ENCODE data around the gene VTCN1.

VTCN1 gene

DNA sequence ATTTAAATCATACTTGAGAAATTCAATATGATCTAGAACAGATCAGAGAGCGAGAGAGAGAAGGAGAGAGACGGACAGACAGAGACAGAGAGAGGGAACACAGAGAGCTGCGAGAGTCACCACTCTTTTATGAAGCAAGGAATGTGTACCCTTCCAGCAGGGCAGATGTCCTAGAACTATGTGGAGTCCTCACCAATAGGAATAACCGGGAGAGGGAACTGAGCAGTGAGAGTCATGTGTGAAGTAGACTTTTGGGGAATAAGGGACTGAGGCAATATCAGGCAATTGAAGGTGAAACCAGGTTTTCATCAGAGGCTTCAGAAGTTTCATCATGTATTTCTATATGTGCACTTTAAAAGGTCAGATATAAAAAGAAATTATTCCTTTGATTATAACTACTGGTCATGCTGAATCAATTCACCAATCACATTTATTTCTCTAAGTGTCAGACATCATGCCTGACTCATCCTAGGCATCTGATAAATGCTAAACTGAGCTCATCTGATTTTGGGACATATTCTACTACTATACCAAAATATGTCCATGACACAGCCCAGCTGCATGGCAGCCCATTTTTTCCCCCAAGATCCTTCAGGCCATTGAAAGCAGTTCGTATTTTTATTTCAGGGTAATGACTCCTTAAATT, 22.4 kb downstream of the VTCN1 start:
- no peak for DNase-seq
- Histone ChIP-seq H3K4me3 (ENCODE audit: low read depth, low read length) (no peak overlapping the region), H3K27ac (no peak overlapping the region), H3K27me3 (replicated peaks) (no peaks in the 10 kb centered on the region), H3K36me3 (replicated peaks) (no peaks in the 10 kb centered on the region)
- TF ChIP-seq, protein P1, sequence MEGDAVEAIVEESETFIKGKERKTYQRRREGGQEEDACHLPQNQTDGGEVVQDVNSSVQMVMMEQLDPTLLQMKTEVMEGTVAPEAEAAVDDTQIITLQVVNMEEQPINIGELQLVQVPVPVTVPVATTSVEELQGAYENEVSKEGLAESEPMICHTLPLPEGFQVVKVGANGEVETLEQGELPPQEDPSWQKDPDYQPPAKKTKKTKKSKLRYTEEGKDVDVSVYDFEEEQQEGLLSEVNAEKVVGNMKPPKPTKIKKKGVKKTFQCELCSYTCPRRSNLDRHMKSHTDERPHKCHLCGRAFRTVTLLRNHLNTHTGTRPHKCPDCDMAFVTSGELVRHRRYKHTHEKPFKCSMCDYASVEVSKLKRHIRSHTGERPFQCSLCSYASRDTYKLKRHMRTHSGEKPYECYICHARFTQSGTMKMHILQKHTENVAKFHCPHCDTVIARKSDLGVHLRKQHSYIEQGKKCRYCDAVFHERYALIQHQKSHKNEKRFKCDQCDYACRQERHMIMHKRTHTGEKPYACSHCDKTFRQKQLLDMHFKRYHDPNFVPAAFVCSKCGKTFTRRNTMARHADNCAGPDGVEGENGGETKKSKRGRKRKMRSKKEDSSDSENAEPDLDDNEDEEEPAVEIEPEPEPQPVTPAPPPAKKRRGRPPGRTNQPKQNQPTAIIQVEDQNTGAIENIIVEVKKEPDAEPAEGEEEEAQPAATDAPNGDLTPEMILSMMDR (IDR thresholded peaks at IDR 0.05; ENCODE audit: low read depth, low read length, missing control alignments): no peak
- in situ Hi-C loops (cut with HindIII; ENCODE audit: low pct_ligation_motif_present, low sequenced_read_pairs): no loop called here

DNA sequence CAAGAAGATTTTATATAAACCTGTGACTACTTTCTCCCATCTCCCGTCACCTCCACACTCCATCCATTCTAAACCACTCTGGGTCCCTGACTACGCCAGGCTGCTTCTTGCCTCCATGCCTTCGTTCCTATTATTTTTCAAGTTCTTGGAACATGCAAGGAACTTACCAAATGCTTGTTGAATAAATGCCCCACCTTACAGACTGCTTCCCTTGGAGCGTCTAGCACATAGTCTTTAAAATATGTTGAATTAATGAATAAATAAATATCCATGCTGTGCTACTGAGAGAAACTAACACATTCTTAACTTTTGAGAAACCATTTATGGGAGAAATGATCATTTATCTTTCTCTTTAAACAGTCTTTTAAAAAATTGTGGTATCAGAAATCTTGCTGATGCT, 27.6 kb downstream of the VTCN1 start:
- TF ChIP-seq, protein P1 (IDR thresholded peaks at IDR 0.05; ENCODE audit: low read depth, low read length, missing control alignments): no peak
- no peak overlapping the region for H3K27ac ChIP-seq
- DNase-seq: no peak
- no peaks in the 10 kb centered on the region for H3K27me3 ChIP-seq (replicated peaks)
- H3K4me3 ChIP-seq (ENCODE audit: low read depth, low read length): no peak overlapping the region
- in situ Hi-C loops (cut with HindIII; ENCODE audit: low pct_ligation_motif_present, low sequenced_read_pairs): no loop called here
- no peaks in the 10 kb centered on the region for H3K36me3 ChIP-seq (replicated peaks)

DNA sequence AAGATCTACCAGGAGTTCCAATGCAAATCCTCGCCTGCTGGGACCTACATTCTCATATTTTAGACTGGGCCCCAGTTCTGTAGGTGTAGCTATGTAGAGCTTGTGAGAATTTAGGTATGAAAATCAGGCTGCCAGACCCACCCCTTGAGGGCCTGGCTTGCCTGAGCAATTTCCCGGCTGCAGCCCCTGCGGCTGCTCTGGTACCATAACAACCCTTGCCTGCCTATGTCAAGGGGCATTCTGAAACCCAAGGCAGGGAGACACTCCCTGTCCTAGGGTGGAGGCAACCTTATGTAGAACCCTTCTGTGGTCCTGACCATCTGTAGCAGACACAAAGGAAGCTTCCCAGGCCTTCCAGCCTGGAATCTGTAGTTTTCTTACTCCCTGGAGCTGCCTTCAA, 28.4 kb downstream of the VTCN1 start:
- TF ChIP-seq, protein P1 (IDR thresholded peaks at IDR 0.05; ENCODE audit: low read depth, low read length, missing control alignments): no peak
- H3K27me3 ChIP-seq (replicated peaks): no peaks in the 10 kb centered on the region
- in situ Hi-C loops (cut with HindIII; ENCODE audit: low pct_ligation_motif_present, low sequenced_read_pairs): no loop called here
- no peak for DNase-seq
- no peak overlapping the region for H3K27ac ChIP-seq
- H3K36me3 ChIP-seq (replicated peaks): no peaks in the 10 kb centered on the region
- no peak overlapping the region for H3K4me3 ChIP-seq (ENCODE audit: low read depth, low read length)

DNA sequence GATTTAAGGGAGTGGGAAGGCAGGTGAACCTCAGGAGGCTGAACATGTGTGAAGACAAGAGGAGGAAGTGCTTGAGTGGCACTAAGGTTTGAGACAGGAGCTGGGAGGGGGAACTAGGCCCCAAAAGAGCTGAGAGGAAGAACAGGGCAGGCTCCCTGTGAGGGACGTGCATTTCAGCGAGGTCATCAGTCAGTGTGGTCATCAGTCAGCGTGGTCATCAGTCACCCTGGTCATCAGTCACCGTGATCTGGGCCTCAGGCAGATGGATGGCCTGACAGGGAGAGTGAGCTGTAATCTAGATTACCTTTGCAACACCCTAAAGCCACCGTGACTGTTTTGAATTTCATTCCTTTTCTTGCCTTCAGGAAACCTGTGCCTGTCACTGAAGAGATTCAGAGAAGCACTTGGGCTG, 29.1 kb downstream of the VTCN1 start:
- no peak for DNase-seq
- H3K4me3 ChIP-seq (ENCODE audit: low read depth, low read length): no peak overlapping the region
- H3K36me3 ChIP-seq (replicated peaks): no peaks in the 10 kb centered on the region
- H3K27ac ChIP-seq: no peak overlapping the region
- no peaks in the 10 kb centered on the region for H3K27me3 ChIP-seq (replicated peaks)
- in situ Hi-C loops (cut with HindIII; ENCODE audit: low pct_ligation_motif_present, low sequenced_read_pairs): no loop called here
- TF ChIP-seq, protein P1 (IDR thresholded peaks at IDR 0.05; ENCODE audit: low read depth, low read length, missing control alignments): no peak

DNA sequence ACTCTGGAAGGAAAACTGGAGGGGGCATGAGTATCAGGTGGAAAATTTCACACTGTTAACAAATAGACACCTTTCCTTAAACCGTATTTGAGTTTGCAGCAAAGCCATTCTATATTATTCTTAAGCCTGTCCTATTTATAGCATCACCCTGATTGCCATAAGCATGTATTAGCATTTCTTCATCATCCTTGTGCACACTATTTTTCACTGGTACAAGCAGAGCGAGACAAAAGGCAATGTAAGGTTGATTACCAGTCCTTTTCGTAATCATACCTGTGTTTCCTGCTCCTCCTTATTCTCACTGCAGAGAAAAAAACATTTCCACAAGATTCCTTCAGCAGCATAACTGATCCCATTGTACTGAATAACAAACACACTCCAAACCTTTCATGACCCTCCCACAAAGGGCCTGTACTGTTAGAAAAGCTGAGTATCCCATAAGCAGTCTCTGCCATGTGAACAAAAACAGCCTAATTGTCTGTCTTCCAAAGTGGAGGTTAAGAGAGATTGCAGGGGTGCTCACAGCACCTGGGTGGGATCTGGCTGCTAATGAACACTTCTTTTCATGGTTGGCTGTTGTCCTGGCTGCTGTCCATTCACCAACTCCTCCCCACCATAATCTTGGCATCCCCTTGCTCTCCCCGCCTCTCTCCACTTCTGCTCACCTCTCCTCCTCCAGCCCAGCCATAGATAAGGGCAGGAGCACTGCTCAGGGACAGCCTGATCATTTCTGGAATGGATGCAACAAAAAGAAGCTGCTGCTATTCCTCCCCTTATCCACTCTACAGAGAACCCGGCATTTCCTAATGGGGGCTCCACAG, 30.4 kb downstream of the VTCN1 start:
- in situ Hi-C loops (cut with HindIII; ENCODE audit: low pct_ligation_motif_present, low sequenced_read_pairs): no loop called here
- TF ChIP-seq, protein P1 (IDR thresholded peaks at IDR 0.05; ENCODE audit: low read depth, low read length, missing control alignments): no peak

More for the DNA sequence above, 30.4 kb downstream of the VTCN1 start:
- Histone ChIP-seq H3K27me3 (replicated peaks) (no peaks in the 10 kb centered on the region), H3K4me3 (ENCODE audit: low read depth, low read length) (no peak overlapping the region), H3K36me3 (replicated peaks) (no peaks in the 10 kb centered on the region), H3K27ac (no peak overlapping the region)
- DNase-seq: no peak
